Panc1 (cell line): ENCODE measurements around the gene NME3.

Experiments
- POLR2AphosphoS5 ChIP-seq: IDR thresholded peaks from 2 replicates; pipeline ENCODE4 v1.6.1; 2012; ENCODE audit warnings: mild to moderate bottlenecking, low read depth, low read length, moderate library complexity
- TCF7L2 ChIP-seq: IDR thresholded peaks from 2 replicates; pipeline ENCODE4 v1.6.1; 2011; ENCODE audit warnings: mild to moderate bottlenecking, low read depth, low read length, inconsistent platforms
- TF ChIP-seq, protein P1 (sequence below): fragments of 450-650 bp; IDR thresholded peaks from 2 replicates; pipeline ENCODE4 v1.5.1; 2017; ENCODE audit warnings: mild to moderate bottlenecking
- TF ChIP-seq, protein P2 (sequence below), 2 experiments: IDR thresholded peaks; 2 replicates each; pipeline ENCODE4 v1.6.1; 2011 to 2012; ENCODE audit warnings: low read depth in 2 of 2, control low read depth in 1 of 2, low read length in 1 of 2, mild to moderate bottlenecking in 1 of 2, moderate library complexity in 1 of 2; ENCODE audit not compliant: insufficient read depth in 1 of 2

DNA sequence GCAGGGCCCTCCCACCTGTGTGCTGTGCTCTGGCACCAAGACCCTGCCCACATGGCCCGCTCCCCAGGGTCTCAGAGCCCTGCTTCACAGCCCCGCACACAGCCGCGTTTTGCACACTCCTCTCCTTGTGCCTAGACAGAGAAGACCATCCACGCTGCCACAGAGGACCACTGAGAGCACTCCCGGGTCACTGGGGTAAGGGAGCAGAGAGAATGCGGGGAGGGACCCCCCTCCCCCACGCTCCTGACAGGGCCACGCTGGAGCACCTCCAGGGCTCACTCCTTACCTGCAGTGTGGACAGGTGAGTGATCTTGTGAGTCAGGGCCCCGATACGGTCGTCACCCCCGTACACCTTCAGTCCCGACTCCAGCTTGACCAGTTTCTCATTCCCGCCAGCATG, 48.3 kb upstream of the NME3 start:
- TF ChIP-seq, protein P1, sequence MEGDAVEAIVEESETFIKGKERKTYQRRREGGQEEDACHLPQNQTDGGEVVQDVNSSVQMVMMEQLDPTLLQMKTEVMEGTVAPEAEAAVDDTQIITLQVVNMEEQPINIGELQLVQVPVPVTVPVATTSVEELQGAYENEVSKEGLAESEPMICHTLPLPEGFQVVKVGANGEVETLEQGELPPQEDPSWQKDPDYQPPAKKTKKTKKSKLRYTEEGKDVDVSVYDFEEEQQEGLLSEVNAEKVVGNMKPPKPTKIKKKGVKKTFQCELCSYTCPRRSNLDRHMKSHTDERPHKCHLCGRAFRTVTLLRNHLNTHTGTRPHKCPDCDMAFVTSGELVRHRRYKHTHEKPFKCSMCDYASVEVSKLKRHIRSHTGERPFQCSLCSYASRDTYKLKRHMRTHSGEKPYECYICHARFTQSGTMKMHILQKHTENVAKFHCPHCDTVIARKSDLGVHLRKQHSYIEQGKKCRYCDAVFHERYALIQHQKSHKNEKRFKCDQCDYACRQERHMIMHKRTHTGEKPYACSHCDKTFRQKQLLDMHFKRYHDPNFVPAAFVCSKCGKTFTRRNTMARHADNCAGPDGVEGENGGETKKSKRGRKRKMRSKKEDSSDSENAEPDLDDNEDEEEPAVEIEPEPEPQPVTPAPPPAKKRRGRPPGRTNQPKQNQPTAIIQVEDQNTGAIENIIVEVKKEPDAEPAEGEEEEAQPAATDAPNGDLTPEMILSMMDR: no peak
- no peak for TF ChIP-seq POLR2AphosphoS5
- TF ChIP-seq, protein P2, sequence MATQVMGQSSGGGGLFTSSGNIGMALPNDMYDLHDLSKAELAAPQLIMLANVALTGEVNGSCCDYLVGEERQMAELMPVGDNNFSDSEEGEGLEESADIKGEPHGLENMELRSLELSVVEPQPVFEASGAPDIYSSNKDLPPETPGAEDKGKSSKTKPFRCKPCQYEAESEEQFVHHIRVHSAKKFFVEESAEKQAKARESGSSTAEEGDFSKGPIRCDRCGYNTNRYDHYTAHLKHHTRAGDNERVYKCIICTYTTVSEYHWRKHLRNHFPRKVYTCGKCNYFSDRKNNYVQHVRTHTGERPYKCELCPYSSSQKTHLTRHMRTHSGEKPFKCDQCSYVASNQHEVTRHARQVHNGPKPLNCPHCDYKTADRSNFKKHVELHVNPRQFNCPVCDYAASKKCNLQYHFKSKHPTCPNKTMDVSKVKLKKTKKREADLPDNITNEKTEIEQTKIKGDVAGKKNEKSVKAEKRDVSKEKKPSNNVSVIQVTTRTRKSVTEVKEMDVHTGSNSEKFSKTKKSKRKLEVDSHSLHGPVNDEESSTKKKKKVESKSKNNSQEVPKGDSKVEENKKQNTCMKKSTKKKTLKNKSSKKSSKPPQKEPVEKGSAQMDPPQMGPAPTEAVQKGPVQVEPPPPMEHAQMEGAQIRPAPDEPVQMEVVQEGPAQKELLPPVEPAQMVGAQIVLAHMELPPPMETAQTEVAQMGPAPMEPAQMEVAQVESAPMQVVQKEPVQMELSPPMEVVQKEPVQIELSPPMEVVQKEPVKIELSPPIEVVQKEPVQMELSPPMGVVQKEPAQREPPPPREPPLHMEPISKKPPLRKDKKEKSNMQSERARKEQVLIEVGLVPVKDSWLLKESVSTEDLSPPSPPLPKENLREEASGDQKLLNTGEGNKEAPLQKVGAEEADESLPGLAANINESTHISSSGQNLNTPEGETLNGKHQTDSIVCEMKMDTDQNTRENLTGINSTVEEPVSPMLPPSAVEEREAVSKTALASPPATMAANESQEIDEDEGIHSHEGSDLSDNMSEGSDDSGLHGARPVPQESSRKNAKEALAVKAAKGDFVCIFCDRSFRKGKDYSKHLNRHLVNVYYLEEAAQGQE (IDR thresholded peaks at IDR 0.05; ENCODE audit: insufficient read depth in 1 of 2, low read depth in 2 of 2, low read length in 1 of 2): no peak
- TF ChIP-seq TCF7L2: no peak
